MM.1S (cell line): Measurements from ENCODE around the gene CXCL6.

Experiments
- EZH2 ChIP-seq: fragments of 300-600 bp; sonication (generic); optimal IDR thresholded peaks from 2 replicates; pipeline ENCODE3; 2017; ENCODE audit warnings: low read depth, mild to moderate bottlenecking, antibody characterized with exemption, low read length, mixed read lengths
- EZH2phosphoT487 ChIP-seq: fragments of 300-600 bp; sonication (generic); IDR thresholded peaks from 2 replicates; pipeline ENCODE4 v1.6.1; 2018; ENCODE audit warnings: antibody characterized with exemption, low read length
- TF ChIP-seq, protein P1 (sequence below): fragments of 300-600 bp; sonication (generic); IDR thresholded peaks from 2 replicates; pipeline ENCODE4 v1.5.1; 2016; ENCODE audit warnings: antibody characterized with exemption, low read length, mixed read lengths

GRCh38 chr4:73869130-73870055 is 32.9 kb downstream of the CXCL6 start, which contains the start of gene CXCL1:
- TF ChIP-seq, protein P1, sequence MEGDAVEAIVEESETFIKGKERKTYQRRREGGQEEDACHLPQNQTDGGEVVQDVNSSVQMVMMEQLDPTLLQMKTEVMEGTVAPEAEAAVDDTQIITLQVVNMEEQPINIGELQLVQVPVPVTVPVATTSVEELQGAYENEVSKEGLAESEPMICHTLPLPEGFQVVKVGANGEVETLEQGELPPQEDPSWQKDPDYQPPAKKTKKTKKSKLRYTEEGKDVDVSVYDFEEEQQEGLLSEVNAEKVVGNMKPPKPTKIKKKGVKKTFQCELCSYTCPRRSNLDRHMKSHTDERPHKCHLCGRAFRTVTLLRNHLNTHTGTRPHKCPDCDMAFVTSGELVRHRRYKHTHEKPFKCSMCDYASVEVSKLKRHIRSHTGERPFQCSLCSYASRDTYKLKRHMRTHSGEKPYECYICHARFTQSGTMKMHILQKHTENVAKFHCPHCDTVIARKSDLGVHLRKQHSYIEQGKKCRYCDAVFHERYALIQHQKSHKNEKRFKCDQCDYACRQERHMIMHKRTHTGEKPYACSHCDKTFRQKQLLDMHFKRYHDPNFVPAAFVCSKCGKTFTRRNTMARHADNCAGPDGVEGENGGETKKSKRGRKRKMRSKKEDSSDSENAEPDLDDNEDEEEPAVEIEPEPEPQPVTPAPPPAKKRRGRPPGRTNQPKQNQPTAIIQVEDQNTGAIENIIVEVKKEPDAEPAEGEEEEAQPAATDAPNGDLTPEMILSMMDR: no peak
- TF ChIP-seq EZH2 (no peak), EZH2phosphoT487 (no peak)
